H1 (cell line): Measurements from ENCODE around the gene BSDC1. TPM values are rescaled to one million over a fixed set of nuclear protein-coding genes. Genes with fewer than 3 reads are reported as not detected.

Experiments
- CTCF ChIA-PET: fragments of 300-600 bp; sonication (Branson Sonifier 250); formaldehyde crosslinking; loops from one replicate; lab custom pipeline; 2021; ENCODE audit not compliant: partially characterized antibody; lab: Charles Lee
- POLR2A ChIA-PET: fragments of 300-600 bp; sonication (Branson Sonifier 250); formaldehyde crosslinking; loops from one replicate; lab custom pipeline; 2021; ENCODE audit warnings: inconsistent platforms; ENCODE audit not compliant: partially characterized antibody; lab: Charles Lee
- DNase-seq, 2 experiments: peaks; one replicate each; pipeline versions ENCODE4 v3.0.0 to v3.0.0-alpha.2; 2010 to 2022; ENCODE audit warnings: low spot score in 2 of 2, low read depth in 1 of 2, mixed read lengths in 1 of 2
- FAIRE-seq: peaks from 2 replicates; lab custom pipeline; 2011; peaks lifted over from hg19 to GRCh38; lab: Jason Lieb, UNC
- H2AFZ ChIP-seq: 2 replicates; pipeline ENCODE4 v1.8.1; 2012; ENCODE audit warnings: low read length, inconsistent platforms
- H2AK5ac ChIP-seq: 2 replicates; pipeline ENCODE4 v1.6.1; 2013; ENCODE audit warnings: low read depth, low read length
- H2BK120ac ChIP-seq: replicated peaks from 2 replicates; pipeline ENCODE3; 2013; ENCODE audit warnings: low read depth, low read length, inconsistent platforms
- H2BK12ac ChIP-seq: 2 replicates; pipeline ENCODE4 v1.6.1; 2013; ENCODE audit warnings: low read depth, low read length
- H2BK15ac ChIP-seq: 2 replicates; pipeline ENCODE4 v1.6.1; 2013; ENCODE audit warnings: low read length
- H2BK20ac ChIP-seq: 2 replicates; pipeline ENCODE4 v1.6.1; 2013; ENCODE audit warnings: low read length
- H2BK5ac ChIP-seq: 2 replicates; pipeline ENCODE4 v1.6.1; 2013; ENCODE audit warnings: low read depth, low read length
- H3K14ac ChIP-seq: 2 replicates; pipeline ENCODE4 v1.6.1; 2013; ENCODE audit warnings: inconsistent platforms; ENCODE audit not compliant: insufficient read length
- H3K18ac ChIP-seq: 2 replicates; pipeline ENCODE4 v1.6.1; 2013; ENCODE audit warnings: low read length; ENCODE audit errors: extremely low read depth
- H3K23ac ChIP-seq: 2 replicates; pipeline ENCODE4 v1.6.1; 2013; ENCODE audit warnings: inconsistent platforms; ENCODE audit not compliant: insufficient read length
- H3K23me2 ChIP-seq: 2 replicates; pipeline ENCODE4 v1.6.1; 2013; ENCODE audit warnings: low read depth, low read length
- H3K27ac ChIP-seq: 2 replicates; pipeline ENCODE4 v1.6.1; 2011; ENCODE audit warnings: low read depth, low read length, inconsistent platforms
- H3K27me3 ChIP-seq, 4 experiments: replicated peaks in 1 of 4; 1 replicate in 1 of 4; 2 replicates in 3 of 4; pipeline versions ENCODE4 v1.6.1 to v1.8.1; 2011 to 2013; ENCODE audit warnings: low read length in 3 of 4, mild to moderate bottlenecking in 3 of 4, inconsistent platforms in 2 of 4, mixed read lengths in 2 of 4, moderate library complexity in 1 of 4; ENCODE audit not compliant: control insufficient read depth in 3 of 4, insufficient read depth in 3 of 4; ENCODE audit errors: extremely low read depth in 1 of 4
- H3K36me3 ChIP-seq, 4 experiments: 2 replicates each; pipeline versions ENCODE4 v1.6.1 to v1.8.1; 2011 to 2013; ENCODE audit warnings: mild to moderate bottlenecking in 4 of 4, low read length in 3 of 4, moderate library complexity in 2 of 4, control low read depth in 1 of 4, inconsistent platforms in 1 of 4; ENCODE audit not compliant: insufficient read depth in 4 of 4, control insufficient read depth in 2 of 4
- H3K4ac ChIP-seq: replicated peaks from 2 replicates; pipeline ENCODE3; 2013; ENCODE audit warnings: low read length, low read depth, mixed read lengths, inconsistent platforms; ENCODE audit not compliant: insufficient read length
- H3K4me1 ChIP-seq, 4 experiments: replicated peaks in 1 of 4; 1 replicate in 1 of 4; 2 replicates in 3 of 4; pipeline versions ENCODE4 v1.6.1 to v1.8.1; 2011 to 2013; ENCODE audit warnings: low read length in 3 of 4, inconsistent platforms in 2 of 4, mixed read lengths in 1 of 4; ENCODE audit not compliant: insufficient read depth in 4 of 4, control insufficient read depth in 3 of 4
- H3K4me2 ChIP-seq, 2 experiments: 2 replicates each; pipeline versions ENCODE4 v1.6.1 to v1.8.1; 2011 to 2013; ENCODE audit warnings: low read depth in 2 of 2, low read length in 2 of 2, control low read depth in 1 of 2, inconsistent platforms in 1 of 2, mild to moderate bottlenecking in 1 of 2; ENCODE audit not compliant: insufficient read depth in 1 of 2
- H3K4me3 ChIP-seq, 4 experiments: fragments of 200-600, 300-600 bp in 1 of 4; sonication (generic), shearing (Covaris generic), sonication (Bioruptor Twin) in 1 of 4; 2 replicates each; pipeline versions ENCODE4 v1.5.1 to v1.8.1; 2011 to 2016; ENCODE audit warnings: low read length in 4 of 4, low read depth in 3 of 4, control low read depth in 2 of 4, inconsistent platforms in 2 of 4, mild to moderate bottlenecking in 2 of 4, mixed read lengths in 1 of 4, moderate library complexity in 1 of 4; ENCODE audit not compliant: insufficient read depth in 2 of 4; ENCODE audit errors: extremely low read depth in 1 of 4
- H3K56ac ChIP-seq: replicated peaks from 2 replicates; pipeline ENCODE3; 2013; ENCODE audit warnings: low read depth, mild to moderate bottlenecking, mixed read lengths, low read length, inconsistent platforms; ENCODE audit not compliant: insufficient read length
- H3K79me1 ChIP-seq: 2 replicates; pipeline ENCODE4 v1.6.1; 2013; ENCODE audit warnings: low read depth, low read length, control low read depth
- H3K79me2 ChIP-seq, 2 experiments: 2 replicates each; pipeline versions ENCODE4 v1.6.1 to v1.8.1; 2012 to 2013; ENCODE audit warnings: low read length in 2 of 2, mild to moderate bottlenecking in 2 of 2, inconsistent platforms in 1 of 2; ENCODE audit not compliant: insufficient read depth in 2 of 2, control insufficient read depth in 1 of 2
- H3K9ac ChIP-seq, 4 experiments: replicated peaks in 1 of 4; 1 replicate in 1 of 4; 2 replicates in 3 of 4; pipeline versions ENCODE4 v1.6.1 to v1.8.1; 2011 to 2013; ENCODE audit warnings: low read depth in 3 of 4, low read length in 3 of 4, control low read depth in 2 of 4, mild to moderate bottlenecking in 2 of 4, moderate library complexity in 2 of 4, inconsistent platforms in 1 of 4; ENCODE audit errors: extremely low read depth in 1 of 4
- H3K9me3 ChIP-seq, 2 experiments: 2 replicates each; pipeline versions ENCODE4 v1.6.1 to v1.8.1; 2012 to 2013; ENCODE audit warnings: mild to moderate bottlenecking in 2 of 2, moderate library complexity in 2 of 2, control low read depth in 1 of 2, inconsistent platforms in 1 of 2, low read depth in 1 of 2, low read length in 1 of 2, mixed read lengths in 1 of 2; ENCODE audit not compliant: insufficient read depth in 2 of 2
- H4K20me1 ChIP-seq, 2 experiments: replicated peaks in 1 of 2; 2 replicates each; pipeline versions ENCODE3 to v1.8.1; 2011 to 2013; ENCODE audit warnings: inconsistent platforms in 2 of 2, low read length in 2 of 2, mild to moderate bottlenecking in 1 of 2; ENCODE audit not compliant: insufficient read depth in 2 of 2, control insufficient read depth in 1 of 2
- H4K5ac ChIP-seq: 2 replicates; pipeline ENCODE4 v1.6.1; 2013; ENCODE audit warnings: low read length, low read depth, mixed read lengths, inconsistent platforms; ENCODE audit not compliant: insufficient read length
- H4K8ac ChIP-seq: 2 replicates; pipeline ENCODE4 v1.8.0; 2013; ENCODE audit warnings: mild to moderate bottlenecking, moderate library complexity, low read length, inconsistent platforms; ENCODE audit not compliant: insufficient read depth; ENCODE audit errors: extremely low read depth
- H4K91ac ChIP-seq: replicated peaks from 2 replicates; pipeline ENCODE3; 2013; ENCODE audit warnings: low read length, mixed read lengths, inconsistent platforms; ENCODE audit not compliant: insufficient read length
- CEBPB ChIP-seq: IDR thresholded peaks from 2 replicates; pipeline ENCODE4 v1.6.1; 2012; ENCODE audit warnings: low read depth, low read length
- FOSL1 ChIP-seq: IDR thresholded peaks from 2 replicates; pipeline ENCODE4 v1.6.1; 2011; ENCODE audit warnings: mild to moderate bottlenecking, low read depth, low read length, moderate library complexity; ENCODE audit not compliant: insufficient read depth
- whole genome bisulfite sequencing, 2 experiments: shearing (Covaris generic) in 1 of 2; methylation state at CpG; one replicate each; pipeline versions ENCODE4 v1.1.6 to v1.1.7; 2013 to 2015; ENCODE audit warnings: low lambda C conversion rate in 2 of 2, mixed read lengths in 2 of 2, inconsistent platforms in 1 of 2, low coverage in 1 of 2, missing lambda C conversion rate in 1 of 2; ENCODE audit not compliant: insufficient replicate concordance in 2 of 2, insufficient coverage in 1 of 2, insufficient read length in 1 of 2; ENCODE audit errors: extremely low coverage in 1 of 2, missing lambda C conversion rate in 1 of 2; 5-methylcytosine and 5-hydroxymethylcytosine counted together
- polyA plus RNA-seq, 7 experiments: library from polyadenylated mRNA; depleted of rRNA in 3 of 7; stranded (reverse) in 5 of 7; unstranded in 2 of 7; fragments of >200 nt in 5 of 7; fragments of 200-250 nt in 2 of 7; gene quantifications; 1 replicate in 5 of 7; 2 replicates in 1 of 7; 4 replicates in 1 of 7; pipeline versions ENCODE4 v1.2.1 to v1.2.3, GENCODE V29; 2011 to 2013; ENCODE audit warnings: missing spikeins in 2 of 7, mixed read lengths in 2 of 7
- total RNA-seq: library from RNA; stranded (reverse); fragmentation: NEBNext Ultra II Directional; extraction: Animal tissue kit (Norgen Biotek cat#: 25700); gene quantifications from 2 replicates; pipeline ENCODE4 v1.2.1, GENCODE V29; 2021

Gene BSDC1
- total and polyA plus RNA-seq, 2 of the 8 experiments (the other 6 are each of a cell fraction or from before 2014, with no cell fraction given) = 24.8 to 40.7 TPM

GRCh38 chr1:32342704-32343103 is 51.5 kb downstream of the BSDC1 start:
- Histone ChIP-seq H3K23ac (no peak overlapping the region), H3K36me3 (no peaks in the 10 kb centered on the region), H2AK5ac (no peak overlapping the region), H2BK12ac (no peak overlapping the region), H4K8ac (no peak overlapping the region; the same call in 1 of the 2 replicates), H3K27ac (no peak overlapping the region), H3K4ac (no peak overlapping the region), H4K5ac (no peak overlapping the region), H2BK120ac (no peak overlapping the region), H3K27me3 (no peaks in the 10 kb centered on the region; a peak in 2 of 7 replicates), H3K9ac (no peak overlapping the region), H3K9me3 (no peaks in the 10 kb centered on the region), H2BK15ac (no peak overlapping the region), H3K56ac (no peak overlapping the region), H3K14ac (no peak overlapping the region), H4K91ac (no peak overlapping the region), H3K23me2 (no peaks in the 10 kb centered on the region), H3K18ac (no peak overlapping the region), H3K79me1 (no peaks in the 10 kb centered on the region), H3K79me2 (no peaks in the 10 kb centered on the region), H3K4me1 (peaks cover 0 to 8% (median 5%) of the 10 kb centered on the region in 4 experiments; a peak in 6 of 7 replicates), H4K20me1 (no peaks in the 10 kb centered on the region), H2BK5ac (no peak overlapping the region), H3K4me2 (no peak overlapping the region), H2AFZ (no peak overlapping the region), H3K4me3 (no peak overlapping the region), H2BK20ac (no peak overlapping the region)
- ChIA-PET CTCF (interaction anchor here (1.7 kb wide), 1 partner anchor 8 kb away, joined by 6 read pairs; no protein-coding TSS in a partner anchor), POLR2A (interaction anchor here (1.6 to 17.1 kb wide), 5 partner anchors 9 to 132 kb away, joined by 3 to 321 read pairs (median 7); partner anchors contain the start of gene MARCKSL1)
- 90% methylated on average over 10 of the region's 10 CpGs; no CpG with 5 or more reads in 1 of the 2 experiments for whole genome bisulfite sequencing, 2 experiments
- no peak for FAIRE-seq
- DNase-seq = no peak
- TF ChIP-seq FOSL1 (no peak), CEBPB (peak; percentile 64)
